Subcutaneous abdominal adipose tissue (tissue), 5 donors: Measurements from ENCODE around the gene RBM33.

Experiments used
- H3K27ac ChIP-seq: one replicate; pipeline ENCODE4 v1.7.0; 2013; ENCODE audit warnings: low read depth, mild to moderate bottlenecking, inconsistent platforms, low read length, moderate library complexity
- H3K27me3 ChIP-seq, 5 donors: one replicate each; pipeline ENCODE4 v1.7.0; 2013; ENCODE audit warnings: low read length in 5 of 5, inconsistent platforms in 1 of 5; ENCODE audit not compliant: control insufficient read depth in 5 of 5, insufficient read depth in 4 of 5
- H3K36me3 ChIP-seq, 5 donors: one replicate each; pipeline ENCODE4 v1.7.0; 2013; ENCODE audit warnings: low read length in 5 of 5; ENCODE audit not compliant: control insufficient read depth in 5 of 5, insufficient read depth in 5 of 5
- H3K4me1 ChIP-seq, 5 donors: one replicate each; pipeline ENCODE4 v1.7.0; 2013; ENCODE audit warnings: low read length in 5 of 5, mild to moderate bottlenecking in 3 of 5, moderate library complexity in 1 of 5; ENCODE audit not compliant: control insufficient read depth in 5 of 5, insufficient read depth in 5 of 5
- H3K4me3 ChIP-seq, 5 donors: one replicate each; pipeline ENCODE4 v1.7.0; 2013; ENCODE audit warnings: low read length in 5 of 5, low read depth in 1 of 5
- H3K9ac ChIP-seq, 5 donors: one replicate each; pipeline ENCODE4 v1.7.0; 2013; ENCODE audit warnings: low read length in 5 of 5, mild to moderate bottlenecking in 4 of 5, moderate library complexity in 3 of 5
- H3K9me3 ChIP-seq, 5 donors: one replicate each; pipeline ENCODE4 v1.7.0; 2013; ENCODE audit warnings: low read length in 5 of 5; ENCODE audit not compliant: control insufficient read depth in 5 of 5
- donor health status: healthy.
- donor health status: healthy.
- donor health status: healthy.
- donor health status: healthy.
- donor health status: healthy.

The RBM33 gene

DNA sequence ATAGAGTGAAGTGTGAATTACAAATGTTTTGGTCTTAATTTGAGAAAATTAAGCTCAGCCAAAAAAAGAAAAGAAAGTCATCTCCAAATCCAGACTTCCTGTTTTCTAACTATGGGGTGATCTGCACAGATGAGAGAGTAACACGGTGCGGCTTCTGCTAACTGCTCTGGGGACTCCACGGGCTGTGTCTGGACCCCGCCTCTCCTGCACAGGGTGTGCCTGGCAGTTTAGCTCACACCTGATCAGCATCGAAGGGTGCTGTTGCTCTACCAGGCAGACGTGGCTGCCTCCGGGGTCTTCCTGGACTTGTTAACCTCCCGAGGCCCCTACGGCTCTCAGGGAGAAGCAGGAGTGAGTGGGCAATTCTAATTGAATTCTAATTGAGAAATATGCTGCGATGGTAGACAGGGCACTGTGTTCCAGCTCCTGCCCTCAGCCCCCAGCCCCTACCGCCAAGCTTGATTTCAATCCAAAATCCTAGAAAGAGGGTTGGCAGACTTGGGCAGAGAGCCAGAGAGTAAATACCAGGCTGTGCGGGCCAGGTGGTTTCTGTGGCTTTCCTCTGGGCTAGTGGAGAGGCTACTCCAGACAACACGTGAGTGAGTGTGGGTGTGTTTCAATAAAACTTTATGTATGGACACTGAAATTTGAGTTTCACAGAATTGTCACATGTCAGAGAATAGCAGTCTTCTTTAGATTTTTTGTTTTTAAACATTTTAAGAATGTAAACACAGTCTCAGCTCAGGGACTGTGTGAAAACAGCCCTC lies 154.4 kb downstream of the RBM33 start:
- Histone ChIP-seq H3K9ac (no peak overlapping the region), H3K27me3 (peaks cover 41 to 60% (median 46%) of the 10 kb centered on the region in 5 donors), H3K9me3 (no peaks in the 10 kb centered on the region), H3K4me1 (peaks cover 0 to 22% (median 13%) of the 10 kb centered on the region in 5 donors), H3K4me3 (no peak overlapping the region), H3K36me3 (no peaks in the 10 kb centered on the region), H3K27ac (no peak overlapping the region)

DNA sequence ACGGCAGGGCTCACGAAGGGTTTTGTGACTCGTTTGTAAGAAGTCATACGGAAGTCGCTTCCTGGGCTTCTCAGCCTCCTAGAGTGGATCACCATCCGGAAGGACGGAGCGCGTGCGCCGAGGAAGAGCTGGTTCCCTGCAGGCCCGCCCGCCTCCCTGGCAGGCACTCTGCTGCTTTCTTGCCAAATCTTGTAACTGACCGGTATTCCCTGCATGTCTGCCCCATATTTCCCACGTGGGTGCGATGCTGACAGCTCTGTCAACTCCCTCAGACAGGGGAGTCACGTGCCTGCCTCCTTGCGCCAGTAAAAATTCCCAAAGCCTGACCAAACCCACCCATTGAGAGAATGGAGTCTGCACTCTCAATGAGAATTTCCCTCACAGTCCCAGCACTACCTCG lies 155.1 kb downstream of the RBM33 start:
- no peaks in the 10 kb centered on the region for H3K9me3 ChIP-seq
- no peak overlapping the region for H3K9ac ChIP-seq
- H3K27me3 ChIP-seq = peaks cover 43 to 56% (median 46%) of the 10 kb centered on the region in 5 donors
- H3K27ac ChIP-seq = no peak overlapping the region
- H3K4me3 ChIP-seq = no peak overlapping the region
- no peaks in the 10 kb centered on the region for H3K36me3 ChIP-seq
- peaks cover 0 to 24% (median 15%) of the 10 kb centered on the region in 5 donors for H3K4me1 ChIP-seq

DNA sequence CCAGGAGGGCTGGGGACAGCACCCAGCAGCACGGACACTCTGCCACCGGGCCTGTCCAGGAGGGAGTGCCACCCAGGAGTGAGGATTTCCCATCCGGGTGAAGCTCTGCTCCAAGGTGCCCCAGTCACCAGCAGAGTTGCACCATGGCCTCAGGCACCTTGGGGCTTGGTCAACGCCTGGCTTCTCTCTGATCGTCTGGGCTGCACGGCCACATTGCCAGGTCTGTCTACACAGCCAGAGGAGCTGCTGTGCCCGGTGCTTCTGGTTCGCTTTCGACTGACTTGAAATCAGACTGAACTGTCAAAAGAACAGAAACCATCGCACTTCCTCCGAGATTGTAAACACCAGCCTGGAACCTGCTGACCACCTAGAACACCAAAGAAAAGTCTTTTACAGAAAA lies 155.8 kb downstream of the RBM33 start:
- peaks cover 0 to 31% (median 22%) of the 10 kb centered on the region in 5 donors for H3K4me1 ChIP-seq
- H3K27ac ChIP-seq = no peak overlapping the region
- no peaks in the 10 kb centered on the region for H3K9me3 ChIP-seq
- no peak overlapping the region for H3K4me3 ChIP-seq
- H3K27me3 ChIP-seq = peaks cover 43 to 55% (median 47%) of the 10 kb centered on the region in 5 donors
- no peak overlapping the region for H3K9ac ChIP-seq
- no peaks in the 10 kb centered on the region for H3K36me3 ChIP-seq

DNA sequence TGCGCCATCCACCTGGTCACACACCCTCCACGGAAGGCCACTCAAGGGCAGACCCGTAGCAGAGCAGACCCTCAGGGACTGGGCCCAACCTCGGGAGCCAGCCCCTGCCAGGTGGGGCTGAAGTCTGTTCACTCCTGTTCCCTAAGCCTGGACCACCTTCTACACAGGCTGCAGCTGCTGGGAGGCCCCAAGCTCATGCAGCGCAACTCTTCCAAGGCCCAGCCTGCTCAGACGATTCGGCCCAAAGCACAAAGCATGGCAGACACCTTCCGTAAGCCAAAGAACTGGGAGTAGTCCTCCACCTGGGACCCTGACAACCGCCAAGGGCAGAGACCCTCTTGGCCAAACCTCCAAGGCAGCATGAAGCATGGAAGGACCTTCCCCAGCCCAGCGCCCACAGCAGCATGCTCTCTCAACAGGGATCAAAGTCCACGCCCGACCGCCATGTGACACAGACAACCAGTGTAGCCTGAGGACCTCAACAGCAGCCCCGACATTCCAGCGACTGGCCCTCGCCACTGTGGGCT lies 156.3 kb downstream of the RBM33 start:
- Histone ChIP-seq H3K27ac (no peak overlapping the region), H3K9me3 (no peaks in the 10 kb centered on the region), H3K4me3 (no peak overlapping the region), H3K9ac (no peak overlapping the region), H3K4me1 (peaks cover 0 to 36% (median 27%) of the 10 kb centered on the region in 5 donors), H3K36me3 (no peaks in the 10 kb centered on the region), H3K27me3 (peaks cover 42 to 53% (median 45%) of the 10 kb centered on the region in 5 donors)

DNA sequence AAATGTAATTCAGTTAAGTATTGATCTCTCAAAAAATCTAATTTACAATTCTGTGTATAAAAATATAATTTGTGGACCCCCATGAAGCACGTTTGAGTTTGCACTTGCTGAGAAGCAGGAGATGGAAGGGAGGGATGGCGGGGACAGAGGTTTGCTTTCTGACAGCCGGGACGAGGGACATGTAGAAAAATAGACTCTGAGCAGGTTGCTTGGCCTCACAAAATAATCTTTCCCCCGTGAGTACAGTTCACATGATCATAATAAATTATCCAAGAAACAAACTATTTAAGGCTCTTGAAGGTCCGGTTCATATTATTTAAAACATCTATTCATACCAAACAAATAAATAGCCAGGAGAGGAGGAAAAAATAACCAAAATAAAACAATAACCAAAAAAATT lies 157.8 kb downstream of the RBM33 start:
- H3K4me3 ChIP-seq = no peak overlapping the region
- H3K4me1 ChIP-seq = peaks cover 0 to 39% (median 29%) of the 10 kb centered on the region in 5 donors
- H3K9ac ChIP-seq = no peak overlapping the region
- H3K27ac ChIP-seq = no peak overlapping the region
- H3K9me3 ChIP-seq = no peaks in the 10 kb centered on the region
- no peaks in the 10 kb centered on the region for H3K36me3 ChIP-seq
- peaks cover 45 to 57% (median 50%) of the 10 kb centered on the region in 5 donors for H3K27me3 ChIP-seq

DNA sequence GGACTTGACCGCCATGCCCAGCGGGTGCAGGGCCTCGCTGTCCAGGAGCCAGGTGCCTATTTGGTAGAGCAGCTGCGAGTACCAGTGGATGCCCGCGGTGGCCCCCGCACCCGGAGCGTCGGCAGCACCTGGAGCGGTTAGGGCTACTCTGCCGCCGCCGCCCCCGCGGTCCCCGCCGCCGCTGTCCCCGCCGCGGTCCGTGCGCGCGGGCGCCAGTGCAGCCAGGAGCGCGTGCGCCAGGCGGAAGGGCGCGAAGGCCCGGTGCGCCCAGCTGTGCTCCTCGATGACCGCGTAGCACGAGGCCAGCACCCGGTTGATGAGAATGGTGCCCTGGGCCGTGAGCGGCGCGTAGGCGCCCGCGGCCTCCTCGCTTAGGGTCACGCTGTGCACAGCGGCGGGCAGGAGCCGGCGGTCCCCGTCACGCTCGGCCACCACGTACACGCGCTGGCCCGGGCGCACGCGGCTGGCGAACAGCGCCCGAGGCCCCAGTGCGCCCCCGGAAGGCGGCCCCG lies 158.5 kb downstream of the RBM33 start:
- Histone ChIP-seq H3K36me3 (no peaks in the 10 kb centered on the region), H3K9ac (no peak overlapping the region), H3K9me3 (no peaks in the 10 kb centered on the region), H3K4me1 (peaks cover 0 to 39% (median 32%) of the 10 kb centered on the region in 5 donors), H3K4me3 (peak overlapping the region in 1 of 5 donors; percentile 59), H3K27me3 (peaks cover 48 to 60% (median 56%) of the 10 kb centered on the region in 5 donors), H3K27ac (no peak overlapping the region)

DNA sequence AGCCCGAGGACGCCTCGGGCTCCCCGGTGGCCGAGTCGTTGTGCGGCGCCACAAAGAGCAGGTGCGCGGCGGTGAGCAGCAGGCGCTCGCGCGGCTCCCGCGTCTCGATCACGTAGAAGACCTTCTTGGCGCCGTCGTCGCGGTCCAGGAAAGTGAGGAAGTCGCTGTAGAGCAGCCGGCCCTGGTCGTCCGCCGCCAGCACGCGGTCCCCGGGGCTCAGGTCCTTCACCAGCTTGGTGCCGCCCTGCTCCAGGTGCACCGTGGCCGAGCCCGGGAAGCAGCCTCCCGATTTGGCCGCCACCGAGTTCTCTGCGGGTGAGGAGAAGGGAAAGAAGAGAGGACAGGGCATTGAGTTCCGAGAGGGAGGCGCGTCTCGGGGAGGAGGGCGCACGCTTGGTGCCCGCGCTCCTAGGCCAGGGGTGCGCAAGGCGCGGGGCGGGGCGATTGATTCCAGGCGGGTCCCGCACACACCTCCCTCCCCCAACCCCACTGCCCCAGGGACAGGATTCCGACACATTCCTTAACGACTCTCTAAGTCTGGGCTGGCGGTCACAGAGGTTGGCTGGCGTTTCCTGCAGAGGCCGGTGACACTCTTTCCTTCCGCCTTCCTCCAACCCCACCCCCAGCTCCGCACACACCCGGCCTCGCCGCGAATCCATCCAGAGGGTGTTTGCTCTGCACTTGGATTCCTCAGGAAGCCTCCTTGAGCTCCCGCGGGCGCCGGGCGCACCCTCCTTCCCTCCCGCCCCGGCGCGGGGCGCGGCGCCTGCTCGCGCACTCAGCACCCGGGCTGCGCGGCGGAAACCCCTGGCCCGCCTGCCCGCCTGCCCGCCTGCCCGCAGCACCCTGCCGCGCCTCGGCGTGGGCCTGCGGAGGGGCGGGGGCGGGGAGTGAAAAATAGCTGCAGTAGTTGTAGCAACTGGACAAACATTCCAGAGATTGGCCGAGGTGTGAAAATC lies 159.2 kb downstream of the RBM33 start:
- peak overlapping the region in 4 of 5 donors; percentile 45 to 59 (median 52) for H3K4me3 ChIP-seq
- no peak overlapping the region for H3K27ac ChIP-seq
- H3K27me3 ChIP-seq = peaks cover 54 to 66% (median 58%) of the 10 kb centered on the region in 5 donors

DNA sequence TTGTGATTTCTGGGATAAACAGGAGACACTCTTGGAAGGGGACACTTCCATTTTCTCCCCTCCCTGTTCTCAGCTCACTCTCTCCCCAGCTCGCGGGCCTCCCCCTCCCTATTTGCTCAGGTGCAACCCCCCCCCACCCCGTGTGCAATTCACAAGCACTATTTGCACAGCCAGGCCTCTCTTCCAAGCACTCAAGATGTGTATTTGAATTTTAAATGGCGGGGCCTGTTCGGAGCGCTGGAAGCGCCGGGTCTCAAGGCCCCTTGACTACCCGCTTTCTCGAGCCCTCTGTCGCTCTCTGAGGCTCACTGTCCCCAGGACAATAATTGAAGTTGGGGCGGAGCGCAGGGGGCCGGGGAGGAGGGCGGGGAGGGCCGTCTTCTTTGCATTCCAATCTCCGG lies 160.0 kb downstream of the RBM33 start:
- H3K27ac ChIP-seq = no peak overlapping the region
- H3K4me1 ChIP-seq = peaks cover 0 to 50% (median 45%) of the 10 kb centered on the region in 5 donors
- H3K4me3 ChIP-seq = peak overlapping the region in 1 of 5 donors; percentile 45
- no peaks in the 10 kb centered on the region for H3K9me3 ChIP-seq
- peaks cover 60 to 72% (median 65%) of the 10 kb centered on the region in 5 donors for H3K27me3 ChIP-seq
- H3K9ac ChIP-seq = no peak overlapping the region
- H3K36me3 ChIP-seq = no peaks in the 10 kb centered on the region

More for the DNA sequence above, 159.2 kb downstream of the RBM33 start:
- H3K9me3 ChIP-seq = no peaks in the 10 kb centered on the region
- H3K9ac ChIP-seq = no peak overlapping the region
- no peaks in the 10 kb centered on the region for H3K36me3 ChIP-seq
- peaks cover 0 to 45% (median 38%) of the 10 kb centered on the region in 5 donors for H3K4me1 ChIP-seq

DNA sequence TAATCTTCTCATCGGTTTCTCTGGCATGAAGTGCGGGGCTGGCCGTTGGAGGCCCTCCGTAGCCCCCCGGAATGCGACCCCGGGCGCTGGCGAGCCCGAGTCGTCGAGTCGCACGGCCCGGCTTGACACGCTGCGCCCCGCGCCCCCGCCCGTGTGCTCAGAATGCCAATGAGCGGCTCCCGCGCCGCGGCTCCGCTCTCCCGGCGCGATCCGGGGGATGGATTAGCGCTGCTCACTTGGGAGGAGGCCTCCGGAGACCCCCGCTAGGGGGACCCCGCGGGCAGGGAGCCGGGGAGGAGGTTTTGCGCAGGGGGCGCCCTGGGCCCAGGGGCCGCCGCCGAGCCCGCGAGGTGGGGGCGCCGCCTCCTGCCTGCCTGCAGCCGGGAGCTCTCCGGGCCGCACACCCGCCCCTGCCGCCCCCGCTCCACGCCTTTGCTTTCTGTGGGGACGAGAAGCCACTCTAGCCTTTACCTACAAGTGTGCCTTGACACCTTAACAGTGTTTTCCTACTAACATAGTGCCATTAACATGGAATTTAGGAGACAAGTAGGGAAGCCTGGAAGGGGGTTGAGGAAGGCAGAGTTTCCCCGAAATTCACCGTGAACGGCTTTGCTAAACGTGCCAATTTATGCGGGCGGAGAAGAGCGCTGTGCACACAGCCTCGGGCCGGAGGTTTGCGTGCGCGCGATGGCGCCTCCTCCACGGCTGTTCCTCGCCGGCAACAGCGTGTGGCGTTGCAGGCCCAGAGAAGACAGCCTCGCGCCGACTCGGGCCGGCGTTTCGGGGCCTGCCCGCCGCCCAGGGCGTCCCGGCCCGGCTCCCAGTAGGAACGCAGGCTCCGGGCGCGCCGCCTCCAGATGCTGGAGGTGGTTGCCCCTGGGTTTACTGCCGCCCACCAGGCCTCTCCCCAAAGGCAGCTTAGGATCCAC lies 160.7 kb downstream of the RBM33 start:
- H3K9me3 ChIP-seq = no peaks in the 10 kb centered on the region
- peak overlapping the region; percentile 37 to 63 (median 60) for H3K4me3 ChIP-seq
- peaks cover 59 to 77% (median 65%) of the 10 kb centered on the region in 5 donors for H3K27me3 ChIP-seq
- H3K36me3 ChIP-seq = no peaks in the 10 kb centered on the region
- H3K4me1 ChIP-seq = peaks cover 0 to 54% (median 48%) of the 10 kb centered on the region in 5 donors
- no peak overlapping the region for H3K9ac ChIP-seq
- H3K27ac ChIP-seq = no peak overlapping the region
